Mesothelial cell of epicardium (in vitro differentiated cells): ENCODE results near the gene PALLD. TPM values are rescaled to one million over a fixed set of nuclear protein-coding genes. Genes with fewer than 3 reads are reported as not detected.
A peak's percentile ranks its signal among the peaks of the same experiment; 100 is the strongest.

Experiments used
- DNase-seq, 2 experiments: peaks; one replicate each; pipeline ENCODE4 v3.0.0; 2021; ENCODE audit warnings: low spot score in 2 of 2; ENCODE audit not compliant: unreplicated experiment in 2 of 2
- H3K27ac Mint-ChIP-seq: 2 replicates; pipeline ENCODE4 v1.8.0; 2021; ENCODE audit warnings: mixed read lengths
- H3K27me3 Mint-ChIP-seq: 2 replicates; pipeline ENCODE4 v1.8.0; 2021; ENCODE audit warnings: low read depth, mixed read lengths
- H3K36me3 Mint-ChIP-seq: 2 replicates; pipeline ENCODE4 v1.8.0; 2021; ENCODE audit warnings: mixed read lengths
- H3K4me1 Mint-ChIP-seq: 2 replicates; pipeline ENCODE4 v1.8.0; 2021; ENCODE audit warnings: mixed read lengths
- H3K4me3 Mint-ChIP-seq: 2 replicates; pipeline ENCODE4 v1.8.0; 2021; ENCODE audit warnings: mild to moderate bottlenecking, moderate library complexity, mixed read lengths
- H3K9me3 Mint-ChIP-seq: 2 replicates; pipeline ENCODE4 v1.8.0; 2021; ENCODE audit warnings: mixed read lengths
- total RNA-seq: library from RNA; stranded (reverse); gene quantifications from 3 replicates; pipeline ENCODE4 v1.2.1, GENCODE V29; 2021
- TF ChIP-seq, protein P1 (sequence below): fragments of 200-600 bp; sonication (generic); IDR thresholded peaks from one replicate; pipeline ENCODE4 v1.5.0; 2021; ENCODE audit warnings: antibody characterized with exemption; ENCODE audit not compliant: unreplicated experiment

The PALLD gene
- total RNA-seq, 1 donor from 2014 or later: 158 TPM

DNA sequence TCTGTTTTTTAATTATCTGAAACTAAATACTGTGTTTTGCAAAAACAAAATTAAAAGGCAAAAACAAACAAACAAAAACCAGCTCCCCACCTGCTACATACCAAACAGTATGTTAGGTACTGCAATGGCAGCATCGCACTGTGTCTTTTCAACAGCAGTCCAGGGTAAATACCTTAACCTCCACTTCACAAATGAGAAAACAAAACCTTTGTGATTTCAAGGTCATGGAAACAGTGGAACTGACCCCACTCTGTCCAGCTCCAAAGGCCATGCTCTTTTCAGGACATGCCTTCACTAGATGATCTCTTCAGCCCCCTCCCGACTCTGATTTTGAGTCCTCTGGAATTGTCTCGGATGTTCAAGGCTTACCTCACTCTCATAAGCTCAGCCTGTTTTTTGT lies 329.8 kb downstream of the PALLD start:
- TF ChIP-seq, protein P1, sequence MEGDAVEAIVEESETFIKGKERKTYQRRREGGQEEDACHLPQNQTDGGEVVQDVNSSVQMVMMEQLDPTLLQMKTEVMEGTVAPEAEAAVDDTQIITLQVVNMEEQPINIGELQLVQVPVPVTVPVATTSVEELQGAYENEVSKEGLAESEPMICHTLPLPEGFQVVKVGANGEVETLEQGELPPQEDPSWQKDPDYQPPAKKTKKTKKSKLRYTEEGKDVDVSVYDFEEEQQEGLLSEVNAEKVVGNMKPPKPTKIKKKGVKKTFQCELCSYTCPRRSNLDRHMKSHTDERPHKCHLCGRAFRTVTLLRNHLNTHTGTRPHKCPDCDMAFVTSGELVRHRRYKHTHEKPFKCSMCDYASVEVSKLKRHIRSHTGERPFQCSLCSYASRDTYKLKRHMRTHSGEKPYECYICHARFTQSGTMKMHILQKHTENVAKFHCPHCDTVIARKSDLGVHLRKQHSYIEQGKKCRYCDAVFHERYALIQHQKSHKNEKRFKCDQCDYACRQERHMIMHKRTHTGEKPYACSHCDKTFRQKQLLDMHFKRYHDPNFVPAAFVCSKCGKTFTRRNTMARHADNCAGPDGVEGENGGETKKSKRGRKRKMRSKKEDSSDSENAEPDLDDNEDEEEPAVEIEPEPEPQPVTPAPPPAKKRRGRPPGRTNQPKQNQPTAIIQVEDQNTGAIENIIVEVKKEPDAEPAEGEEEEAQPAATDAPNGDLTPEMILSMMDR: no peak
- Mint-ChIP-seq H3K36me3 (peaks cover 2% of the 10 kb centered on the region), H3K4me3 (no peak overlapping the region), H3K27ac (no peak overlapping the region), H3K27me3 (no peaks in the 10 kb centered on the region), H3K4me1 (peaks cover 19% of the 10 kb centered on the region), H3K9me3 (no peaks in the 10 kb centered on the region)
- DNase-seq: no peak

DNA sequence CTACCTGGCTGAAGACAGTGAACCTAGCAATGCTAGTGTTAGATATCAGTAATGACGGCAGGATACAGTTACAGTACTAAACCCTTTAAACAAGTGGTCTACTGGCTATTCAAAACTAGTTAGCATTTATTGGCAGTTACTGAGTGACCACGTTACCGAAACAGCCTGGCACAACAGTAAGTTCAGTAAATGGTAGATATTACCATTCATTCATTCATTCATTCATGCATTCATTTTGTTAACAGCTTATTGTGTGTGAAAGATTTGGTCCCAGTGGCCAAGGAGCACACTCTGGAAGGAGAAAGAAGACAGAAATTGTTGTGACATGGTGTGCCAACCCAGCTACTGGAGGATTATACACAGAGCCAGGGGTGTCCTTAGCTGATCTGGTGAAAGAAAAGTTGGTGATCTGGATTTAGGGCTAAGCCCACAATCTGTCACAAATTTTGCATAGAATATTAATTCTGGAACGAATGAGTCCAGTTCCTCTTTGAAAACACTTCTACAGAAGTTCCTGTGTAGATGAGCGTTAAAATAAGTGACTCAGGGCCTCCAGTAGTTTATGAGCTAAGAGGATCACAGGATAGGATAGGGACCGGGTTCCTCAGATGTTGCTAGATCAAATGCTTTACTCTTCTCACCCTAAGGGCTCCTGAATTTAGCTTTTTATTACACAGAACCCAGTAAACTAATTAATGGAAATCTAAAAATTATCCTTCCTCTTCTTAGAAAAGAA lies 334.1 kb downstream of the PALLD start:
- Mint-ChIP-seq H3K27ac (peak overlapping the region; percentile 94), H3K4me3 (peak overlapping the region; percentile 90), H3K4me1 (peaks cover 39% of the 10 kb centered on the region), H3K9me3 (no peaks in the 10 kb centered on the region), H3K36me3 (peaks cover 3% of the 10 kb centered on the region), H3K27me3 (no peaks in the 10 kb centered on the region)
- TF ChIP-seq, protein P1: no peak
- no peak for DNase-seq

DNA sequence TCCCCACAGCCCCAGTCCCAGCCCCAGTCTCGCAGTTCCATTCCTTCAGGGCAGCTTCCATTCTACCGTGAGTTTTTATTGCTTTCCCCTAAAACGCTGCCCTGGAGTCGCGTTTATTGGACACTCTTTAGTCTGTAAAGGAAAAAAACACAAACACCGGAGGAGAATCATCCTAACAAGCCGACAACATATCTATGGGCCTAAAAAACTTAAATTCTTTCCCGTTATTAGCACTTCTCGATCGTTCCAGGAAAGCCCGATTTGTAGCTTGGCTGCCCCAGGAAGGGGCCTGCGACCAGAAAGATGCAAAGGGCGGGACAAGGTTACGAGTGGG lies 334.7 kb downstream of the PALLD start:
- DNase-seq: no peak
- H3K4me1 Mint-ChIP-seq: peaks cover 39% of the 10 kb centered on the region
- TF ChIP-seq, protein P1: no peak
- peak overlapping the region; percentile 94 for H3K27ac Mint-ChIP-seq
- H3K27me3 Mint-ChIP-seq: no peaks in the 10 kb centered on the region
- H3K9me3 Mint-ChIP-seq: no peaks in the 10 kb centered on the region
- peak overlapping the region; percentile 90 for H3K4me3 Mint-ChIP-seq
- peaks cover 8% of the 10 kb centered on the region for H3K36me3 Mint-ChIP-seq

DNA sequence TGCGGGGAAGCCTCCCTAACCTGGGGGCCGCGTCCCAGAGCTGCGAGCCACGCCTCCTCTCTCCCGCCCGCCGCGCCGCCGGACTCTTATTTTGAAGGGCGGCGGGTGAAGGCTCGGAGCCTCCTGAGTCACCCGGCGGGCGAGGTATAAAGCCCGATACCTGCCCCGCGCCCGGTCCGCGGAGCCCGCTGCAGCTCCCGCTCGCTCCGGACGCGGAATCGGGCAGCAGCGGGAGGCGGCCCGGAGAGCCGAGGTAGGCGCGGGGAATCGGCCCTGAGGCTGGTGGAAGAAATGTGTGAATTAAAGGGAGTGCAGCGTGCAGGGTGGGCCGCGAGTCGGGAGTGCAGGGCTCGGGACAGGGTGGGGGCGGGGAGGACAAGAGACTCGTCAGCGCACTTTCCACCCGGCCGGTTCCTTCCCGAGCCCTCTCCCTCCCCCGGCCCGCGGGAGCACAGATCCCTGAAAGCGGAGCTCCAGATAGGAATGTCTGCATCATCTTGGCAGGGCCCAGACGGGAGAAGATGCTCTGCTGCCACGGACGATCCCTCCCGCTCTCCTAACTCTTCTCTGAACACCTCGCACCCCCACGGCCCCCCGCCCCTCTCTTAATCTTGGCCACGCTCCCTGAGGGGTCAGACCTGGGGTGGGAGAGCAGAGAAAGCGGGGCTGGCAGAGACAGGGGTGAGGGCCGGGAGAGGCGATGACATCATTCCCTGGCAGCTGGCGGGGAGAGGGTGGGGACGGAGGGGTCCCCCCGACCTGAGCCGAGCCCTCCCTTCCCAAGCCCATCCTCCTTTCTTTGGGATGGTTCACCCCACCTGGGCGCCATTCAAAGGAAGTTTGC lies 335.3 kb downstream of the PALLD start:
- Mint-ChIP-seq H3K9me3 (no peaks in the 10 kb centered on the region), H3K4me1 (peaks cover 35% of the 10 kb centered on the region), H3K36me3 (peaks cover 12% of the 10 kb centered on the region), H3K4me3 (peak overlapping the region; percentile 90), H3K27me3 (no peaks in the 10 kb centered on the region), H3K27ac (peak overlapping the region; percentile 94)
- TF ChIP-seq, protein P1: no peak
- DNase-seq: peak; percentile 54 to 72

DNA sequence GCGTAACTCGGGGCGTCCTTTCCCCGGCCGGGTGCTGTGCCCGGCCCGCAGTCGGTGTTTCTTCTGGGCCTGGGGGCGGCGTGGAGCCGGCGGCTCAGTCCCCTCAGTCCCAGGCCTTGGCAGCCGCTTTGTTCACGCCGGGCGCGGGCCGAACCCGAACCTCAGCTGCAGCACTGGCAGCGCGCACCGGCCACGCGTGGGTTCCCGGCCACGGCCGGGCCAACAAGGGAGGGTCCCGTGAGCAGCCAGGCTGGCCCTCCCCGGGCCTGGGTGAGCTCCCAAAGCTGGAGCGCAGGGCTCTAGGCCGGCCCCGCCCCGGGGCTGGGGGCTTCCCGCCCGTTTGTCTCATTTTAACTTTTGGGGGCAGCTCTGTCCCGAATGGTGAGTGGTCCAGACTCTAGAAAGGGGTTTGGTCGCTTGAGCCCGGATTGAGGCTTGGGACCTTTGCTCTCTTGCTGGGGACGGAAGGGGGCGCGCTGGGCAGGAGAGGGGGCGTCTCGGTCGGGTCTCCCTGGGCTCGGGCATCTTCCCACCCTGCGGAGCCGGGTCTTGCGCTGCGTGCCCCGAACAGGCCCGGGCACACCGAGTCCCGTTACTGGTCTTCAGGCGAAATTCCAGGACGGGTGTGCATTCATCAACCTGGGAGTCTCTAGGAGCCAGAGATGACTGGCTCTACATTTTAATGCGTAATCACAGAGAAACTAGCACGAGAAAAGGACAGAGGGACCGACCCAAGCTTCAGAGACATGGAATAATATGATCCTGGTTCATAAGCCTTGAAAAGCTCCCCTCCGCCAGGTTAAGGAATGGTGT lies 336.1 kb downstream of the PALLD start:
- H3K27ac Mint-ChIP-seq: peak overlapping the region; percentile 94
- peaks cover 36% of the 10 kb centered on the region for H3K4me1 Mint-ChIP-seq
- no peaks in the 10 kb centered on the region for H3K27me3 Mint-ChIP-seq
- TF ChIP-seq, protein P1: no peak
- H3K9me3 Mint-ChIP-seq: no peaks in the 10 kb centered on the region
- peak overlapping the region; percentile 90 for H3K4me3 Mint-ChIP-seq
- peaks cover 18% of the 10 kb centered on the region for H3K36me3 Mint-ChIP-seq
- peak; percentile 26 to 62 for DNase-seq
